HG03460 (cell line): Measurements from ENCODE around the gene HOXA3.

Source experiments
- ATAC-seq: cut with Tn5 transposase; IDR thresholded peaks from one replicate; pipeline ENCODE4 v1.9.1; 2021; ENCODE audit not compliant: unreplicated experiment

Gene HOXA3

GRCh38 chr7:27116962-27117886 lies 35.2 kb downstream of the HOXA3 start:
- no peak for ATAC-seq

DNA sequence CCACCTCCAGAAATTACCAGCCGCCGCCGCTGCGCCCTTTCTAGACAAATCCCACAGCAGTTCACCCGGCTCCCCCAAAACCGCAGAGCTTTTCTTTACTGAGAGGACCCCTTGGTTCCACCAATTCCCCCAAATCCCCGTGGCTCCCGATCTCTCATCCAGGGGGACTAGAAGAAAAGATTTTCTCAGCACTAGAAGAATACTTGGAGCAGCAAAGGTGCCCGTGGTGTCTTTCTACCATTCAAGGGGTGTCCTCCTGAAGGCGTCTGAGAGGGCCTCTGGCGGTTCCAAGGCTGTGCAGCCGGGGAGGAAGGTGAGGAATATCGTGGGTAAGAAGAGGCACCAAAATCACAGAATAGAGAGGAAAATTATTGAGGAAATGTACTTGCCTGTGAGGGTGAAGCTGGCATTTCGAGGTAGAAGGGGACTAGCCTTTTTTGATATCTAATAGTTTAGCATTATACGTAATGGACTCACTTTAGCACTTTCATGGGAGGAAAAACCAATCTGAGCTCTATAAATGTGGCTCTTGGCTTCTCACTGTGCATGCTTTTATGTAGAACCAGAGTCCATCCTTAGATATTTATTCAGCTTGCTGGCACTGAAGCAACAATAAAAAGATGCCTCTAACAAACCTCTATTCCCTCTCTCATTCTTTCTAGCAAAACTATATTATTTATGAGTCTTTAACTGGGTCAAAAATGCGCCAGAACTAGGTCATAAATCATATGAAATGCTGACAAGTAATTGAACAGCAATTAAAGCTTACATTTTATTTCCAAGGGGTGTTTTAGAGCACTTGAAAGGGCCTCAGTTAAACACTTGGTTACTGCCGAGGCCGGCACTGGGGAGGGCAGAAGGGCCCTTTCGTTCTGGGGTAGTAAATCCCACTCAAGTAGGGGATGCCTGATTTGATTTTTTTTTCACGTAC lies 36.1 kb downstream of the HOXA3 start:
- ATAC-seq, result no peak

GRCh38 chr7:27115221-27116026 lies 37.0 kb downstream of the HOXA3 start:
- ATAC-seq, result no peak

DNA sequence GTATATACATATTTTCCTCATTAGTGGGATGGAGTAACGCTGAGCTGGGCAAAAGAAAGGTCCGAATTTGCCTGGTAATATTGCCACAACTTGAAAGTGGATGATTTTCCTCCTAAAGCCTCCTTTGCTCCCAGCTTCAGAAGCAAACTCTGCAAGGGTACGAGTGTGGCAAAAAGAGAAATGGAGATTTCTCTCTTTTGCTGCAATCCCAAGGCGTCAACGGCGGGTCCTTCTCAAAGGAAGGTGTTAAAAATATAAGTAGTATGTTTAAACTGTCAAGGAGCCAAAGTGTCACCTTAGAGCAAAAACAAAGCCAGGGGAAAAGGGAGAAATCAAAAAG lies 37.5 kb downstream of the HOXA3 start:
- ATAC-seq, result no peak

DNA sequence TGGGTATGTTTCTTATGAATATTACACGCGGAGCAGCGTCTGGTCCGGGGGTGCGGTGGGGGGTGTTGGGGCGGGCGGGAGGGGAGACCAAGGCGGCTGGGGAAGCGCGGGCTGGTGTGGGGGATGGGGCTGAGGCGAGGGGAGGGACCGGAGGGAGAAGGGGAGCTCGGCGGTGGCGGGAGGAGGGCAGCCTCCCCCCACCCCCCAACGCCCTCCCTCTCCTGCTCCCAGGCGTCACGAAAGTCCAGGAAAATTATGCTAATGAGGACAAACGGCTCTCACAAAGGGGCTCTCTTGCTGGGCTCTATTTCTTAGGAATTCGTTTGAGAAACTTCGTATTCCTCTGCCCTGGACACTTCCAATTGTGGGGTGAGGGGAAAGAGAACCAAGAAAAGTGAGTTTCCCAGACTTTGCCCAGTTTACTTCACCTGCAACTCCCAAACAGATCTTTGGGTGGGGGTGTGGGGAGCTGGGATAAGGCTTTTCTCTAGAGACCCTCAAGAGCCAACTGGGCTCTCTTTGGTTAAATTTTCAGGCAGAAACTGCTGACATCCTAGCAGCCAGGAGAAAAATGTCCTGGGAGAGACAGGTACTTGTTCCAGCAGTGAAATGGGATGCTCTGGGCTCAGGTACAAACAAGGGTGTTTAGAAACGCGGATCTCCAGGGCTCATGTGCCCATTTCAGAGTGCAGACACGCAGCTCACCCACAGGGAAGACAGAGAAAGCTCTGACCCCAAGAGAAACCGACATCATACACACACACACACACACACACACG lies 38.2 kb downstream of the HOXA3 start:
- no peak for ATAC-seq

GRCh38 chr7:27112955-27113949 lies 39.1 kb downstream of the HOXA3 start:
- no peak for ATAC-seq

DNA sequence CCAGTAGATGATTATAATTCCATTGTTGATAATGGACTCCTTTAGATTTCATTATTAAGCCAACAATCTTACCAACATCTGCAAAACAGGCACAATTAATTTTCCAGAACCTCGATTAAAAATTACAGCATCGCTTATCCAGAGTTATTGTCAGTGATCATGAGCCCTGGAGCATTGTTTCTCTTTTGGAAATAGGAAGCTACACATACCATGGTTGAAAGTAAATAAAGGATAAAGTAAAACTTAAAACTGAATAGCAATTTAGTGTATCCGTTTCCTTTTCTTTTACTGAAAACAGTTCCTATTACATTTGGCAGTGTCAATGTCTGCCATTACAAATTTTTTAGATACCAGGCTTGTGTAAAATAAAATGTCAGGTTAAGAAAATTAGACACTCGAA lies 40.0 kb downstream of the HOXA3 start:
- ATAC-seq, result no peak

GRCh38 chr7:27111751-27112277 lies 40.6 kb downstream of the HOXA3 start:
- no peak for ATAC-seq

DNA sequence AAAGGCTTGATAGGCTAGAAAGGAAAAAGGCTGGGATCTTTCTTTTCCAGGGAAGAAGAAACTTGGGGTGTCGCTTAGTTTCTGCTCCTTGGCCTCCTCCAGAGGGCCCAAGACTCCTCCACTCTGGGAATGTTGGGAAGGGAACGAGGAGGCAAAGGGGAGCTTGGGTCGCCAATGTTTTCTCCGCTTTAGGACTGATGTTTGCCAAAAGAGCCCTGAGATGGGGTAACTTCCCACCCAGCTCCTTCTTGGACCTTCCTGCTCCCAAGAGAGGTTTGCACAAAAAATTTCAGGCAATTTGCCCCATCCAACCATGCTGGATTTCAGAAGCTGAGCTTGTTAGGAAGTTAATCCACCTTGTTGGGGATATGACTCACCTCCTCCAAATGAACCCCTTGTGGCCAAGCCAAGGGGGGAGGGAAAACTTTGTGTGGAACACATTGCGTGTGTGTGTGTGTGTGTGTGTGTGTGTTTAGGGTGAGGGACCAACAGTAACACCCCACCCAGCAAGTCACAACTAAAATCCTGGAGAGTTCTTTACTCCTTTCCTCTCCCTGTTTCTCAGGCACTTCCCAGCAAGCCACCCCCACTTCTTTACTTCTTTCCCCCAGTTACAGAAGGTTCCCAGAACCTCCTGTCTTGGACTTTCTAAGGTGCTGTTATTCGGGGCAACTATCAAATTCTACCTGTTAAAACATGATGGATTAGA lies 41.2 kb downstream of the HOXA3 start:
- no peak for ATAC-seq

GRCh38 chr7:27110186-27111031 lies 42.0 kb downstream of the HOXA3 start:
- no peak for ATAC-seq

- ATAC-seq, result no peak
Measured at GRCh38 chr7:27109466-27110185, 42.8 kb downstream of the HOXA3 start.

DNA sequence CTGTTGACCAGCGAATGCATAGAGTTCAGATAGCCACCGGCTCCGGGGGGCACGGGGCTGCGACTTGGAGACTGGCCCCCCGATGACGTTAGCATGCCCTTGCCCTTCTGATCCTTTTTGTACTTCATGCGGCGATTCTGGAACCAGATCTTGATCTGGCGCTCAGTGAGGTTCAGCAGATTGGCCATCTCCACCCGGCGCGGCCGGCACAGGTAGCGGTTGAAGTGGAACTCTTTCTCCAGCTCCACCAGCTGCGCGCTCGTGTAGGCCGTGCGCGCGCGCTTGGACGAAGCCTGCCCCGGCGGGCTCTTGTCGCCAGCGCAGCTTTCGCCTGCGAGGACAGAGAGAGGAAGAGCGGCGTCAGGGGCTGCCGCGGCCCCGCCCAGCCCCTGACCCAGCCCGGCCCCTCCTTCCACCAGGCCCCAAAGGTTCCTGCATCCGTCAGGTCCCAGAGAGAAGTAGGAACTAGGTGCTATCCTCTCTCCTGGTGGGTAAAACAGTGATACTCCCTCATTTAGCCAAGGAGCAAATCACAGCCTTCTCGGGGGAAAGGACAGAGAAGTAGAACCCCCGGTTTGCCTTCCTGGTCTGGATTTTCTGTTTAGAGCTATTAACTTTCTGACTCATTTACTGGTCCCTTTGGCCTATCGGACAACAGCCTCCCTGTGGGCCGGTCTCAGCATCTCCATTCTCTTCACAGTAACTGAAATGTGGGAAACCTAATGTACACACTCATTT lies 43.8 kb downstream of the HOXA3 start:
- no peak for ATAC-seq

GRCh38 chr7:27107391-27108381 lies 44.7 kb downstream of the HOXA3 start:
- ATAC-seq, result no peak

- no peak for ATAC-seq
Measured at GRCh38 chr7:27106901-27107240, 45.5 kb downstream of the HOXA3 start.
